GM10248 (cell line): Measurements from ENCODE around the gene GFOD1.

ENCODE experiments used
- CTCF ChIA-PET: fragments of 300-600 bp; sonication (Branson Sonifier 250); formaldehyde crosslinking; extraction: SDS; loops from one replicate; lab custom pipeline; 2021; ENCODE audit warnings: antibody characterized with exemption; lab: Yijun Ruan, JAX
- POLR2A ChIA-PET: fragments of 350-650 bp; sonication (Branson Sonifier 250); formaldehyde crosslinking; extraction: SDS; loops from one replicate; lab custom pipeline; 2020; ENCODE audit warnings: antibody characterized with exemption; lab: Yijun Ruan, JAX
- DNase-seq: peaks from one replicate; pipeline ENCODE4 v3.0.0; 2012; ENCODE audit errors: extremely low spot score
- CTCF ChIP-seq: IDR thresholded peaks from 2 replicates; pipeline ENCODE4 v1.5.1; 2012; ENCODE audit warnings: mild to moderate bottlenecking, low read depth; ENCODE audit errors: extremely low read depth, missing control alignments, control extremely low read depth

GFOD1 gene

GRCh38 chr6:13528777-13529343, 41.5 kb upstream of the GFOD1 start:
- no peak for DNase-seq
- TF ChIP-seq CTCF, result no peak
- ChIA-PET POLR2A (no interaction called here), CTCF (interaction anchor here (2.3 kb wide), 1 partner anchor 9 kb away, joined by 11 read pairs; no protein-coding TSS in a partner anchor)

- no peak for DNase-seq
- POLR2A ChIA-PET, result no interaction called here
- TF ChIP-seq CTCF, result no peak
- CTCF ChIA-PET, result interaction anchor here (2.3 kb wide), 1 partner anchor 10 kb away, joined by 11 read pairs; no protein-coding TSS in a partner anchor
Measured at GRCh38 chr6:13528232-13528631, 40.8 kb upstream of the GFOD1 start.

GRCh38 chr6:13527671-13528056, 40.3 kb upstream of the GFOD1 start:
- TF ChIP-seq CTCF, result no peak
- POLR2A ChIA-PET, result no interaction called here
- DNase-seq, result no peak
- CTCF ChIA-PET, result interaction anchor here (1.5 to 2.3 kb wide), 2 partner anchors 10 to 23 kb away, joined by 3 to 11 read pairs; no protein-coding TSS in a partner anchor

GRCh38 chr6:13526727-13527670, 39.6 kb upstream of the GFOD1 start:
- no peak for TF ChIP-seq CTCF
- POLR2A ChIA-PET, result no interaction called here
- DNase-seq, result peak; percentile 28
- CTCF ChIA-PET, result interaction anchor here (1.4 to 2.3 kb wide), 3 partner anchors 11 to 70 kb away, joined by 3 to 11 read pairs (median 3); no protein-coding TSS in a partner anchor

- no peak for TF ChIP-seq CTCF
- POLR2A ChIA-PET, result no interaction called here
- CTCF ChIA-PET, result interaction anchor here (1.2 to 2.3 kb wide), 4 partner anchors 12 to 69 kb away, joined by 3 to 11 read pairs (median 4); no protein-coding TSS in a partner anchor
- DNase-seq, result no peak
Measured at GRCh38 chr6:13526357-13526726, 38.9 kb upstream of the GFOD1 start.

GRCh38 chr6:13524801-13525508, 37.6 kb upstream of the GFOD1 start:
- no peak for TF ChIP-seq CTCF
- POLR2A ChIA-PET, result no interaction called here
- CTCF ChIA-PET, result interaction anchor here (1.1 to 2.1 kb wide), 3 partner anchors 12 to 17 kb away, joined by 3 to 5 read pairs (median 4); no protein-coding TSS in a partner anchor
- DNase-seq, result no peak
